AG20443 (cell line): ENCODE data around the gene RNF111.
"Not testable (repeated sequence)": the region's sequence is repeated elsewhere in the genome, so short reads cannot be mapped to it uniquely, and the experiment has no call there.

ENCODE experiments used
- DNase-seq: peaks from one replicate; pipeline ENCODE4 v3.0.0; 2012; ENCODE audit warnings: low spot score, mixed read lengths

RNF111 gene

DNA sequence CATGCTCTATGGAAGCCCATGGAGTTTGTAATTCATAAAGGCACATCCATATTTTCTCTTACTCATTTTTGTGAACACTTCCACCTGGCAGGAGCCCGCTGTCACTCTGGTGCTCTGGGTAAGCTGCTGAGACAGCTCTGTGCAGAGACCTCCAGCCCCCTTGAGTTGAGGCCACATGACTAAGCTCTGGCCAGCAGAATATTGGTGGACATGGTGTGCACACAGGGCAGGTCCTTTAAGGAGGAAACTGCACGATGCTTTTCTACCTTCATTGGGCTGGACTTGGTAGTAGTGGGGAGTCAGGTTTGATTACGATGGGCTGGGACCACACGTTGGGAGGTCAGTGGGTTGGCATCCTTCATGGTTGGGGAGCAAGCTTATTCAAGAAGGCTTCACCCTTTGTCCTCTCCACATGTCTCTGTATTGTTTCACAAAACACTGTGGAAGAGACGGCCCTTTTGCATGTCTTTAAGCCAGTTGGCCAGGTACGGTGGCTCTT is 146.5 kb downstream of the RNF111 start:
- DNase-seq = no peak

DNA sequence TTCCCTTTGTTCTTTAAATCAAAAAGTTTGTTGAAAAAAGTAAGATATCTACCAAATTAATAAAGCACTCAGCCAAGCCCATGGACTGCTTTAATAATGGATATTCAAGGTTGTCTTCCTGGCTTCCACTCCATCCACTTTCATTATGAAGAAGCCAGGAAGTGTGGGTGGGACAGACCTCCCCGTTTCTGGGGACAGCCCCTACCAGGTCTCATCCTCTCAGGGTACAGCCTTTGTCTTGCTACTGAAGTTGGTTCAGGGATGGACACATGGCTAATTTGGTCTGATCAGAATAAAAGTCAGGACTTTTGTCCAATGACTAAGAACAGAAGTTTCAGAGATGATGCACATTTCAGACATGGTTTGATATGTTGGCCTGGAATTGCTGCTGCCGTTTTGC is 150.1 kb downstream of the RNF111 start:
- DNase-seq = no peak

DNA sequence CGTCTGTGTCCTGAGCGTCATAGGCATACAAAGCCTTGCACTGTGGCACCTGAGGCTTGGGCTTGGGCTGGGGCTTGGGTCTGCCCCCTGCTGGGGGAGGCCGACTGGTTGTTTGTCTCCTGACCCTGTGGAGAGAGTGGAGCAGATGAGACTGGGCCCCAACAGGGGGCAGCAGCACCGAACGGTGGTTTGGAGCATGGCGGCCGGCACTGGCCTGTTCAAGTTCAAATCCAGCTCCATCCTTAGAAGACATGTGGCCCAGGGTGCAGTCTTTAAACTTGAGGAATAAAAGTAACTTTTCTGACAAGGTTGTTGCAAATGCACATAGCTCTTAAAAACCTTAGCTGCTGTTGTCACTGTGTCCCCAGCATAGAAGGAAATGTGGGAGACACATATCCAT is 150.8 kb downstream of the RNF111 start:
- peak; percentile 59 for DNase-seq

DNA sequence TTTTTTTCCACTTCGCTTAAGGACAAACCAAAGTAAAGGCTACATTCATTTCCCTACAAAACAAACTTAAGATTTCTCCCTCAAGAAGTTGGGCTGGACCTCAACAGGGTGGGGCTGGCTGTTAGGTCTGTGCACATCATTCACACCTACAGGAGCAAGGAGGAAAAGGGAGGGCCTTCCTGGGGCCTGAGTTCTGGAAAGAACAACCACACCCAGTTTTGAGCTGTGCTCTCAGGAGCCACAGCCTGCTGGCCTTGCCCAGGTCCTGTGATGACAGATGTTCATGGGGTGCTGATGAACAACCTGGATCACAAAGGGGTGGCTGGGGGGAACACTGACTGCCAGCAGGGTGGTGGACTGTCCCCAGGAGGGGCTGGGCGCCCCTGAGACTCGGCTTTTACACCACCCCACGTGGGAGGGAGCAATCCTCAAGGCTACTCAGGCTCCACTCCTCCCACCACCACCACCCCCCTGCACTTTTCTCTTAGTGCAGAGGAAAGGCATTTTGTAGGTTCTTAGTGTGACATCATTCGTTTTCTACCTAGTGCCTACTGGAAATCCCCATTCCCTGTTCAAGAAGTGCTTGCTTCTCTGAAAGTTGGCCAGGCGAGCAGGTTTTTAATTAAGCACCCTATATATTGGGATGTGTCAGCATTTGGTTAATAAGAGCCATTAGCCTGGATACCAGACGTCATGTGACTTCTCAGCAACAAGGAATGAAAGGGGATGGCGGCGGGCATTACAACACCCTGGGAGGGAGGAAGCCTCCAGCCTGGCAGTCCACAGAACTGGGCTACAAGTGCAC is 153.2 kb downstream of the RNF111 start:
- no peak for DNase-seq

DNA sequence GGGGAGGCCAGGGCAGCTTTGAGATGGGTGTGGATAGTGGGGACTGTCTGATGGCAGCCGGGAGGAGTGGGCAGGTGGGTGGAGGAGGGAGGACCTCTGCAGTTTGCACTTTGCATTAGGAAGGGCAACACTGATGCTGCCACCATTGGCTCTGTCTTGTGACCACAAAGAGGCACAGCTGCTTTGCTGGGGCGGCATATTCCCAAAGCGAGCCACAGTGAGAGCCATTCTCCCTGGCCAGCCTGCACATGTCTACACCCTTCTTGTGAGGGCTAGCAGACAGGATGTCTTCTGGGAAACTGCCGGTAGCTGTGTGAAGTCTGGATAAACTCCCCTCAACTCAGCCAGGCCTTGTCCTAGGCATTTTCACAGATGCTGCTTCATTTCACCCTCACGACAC is 155.8 kb downstream of the RNF111 start:
- no peak for DNase-seq

DNA sequence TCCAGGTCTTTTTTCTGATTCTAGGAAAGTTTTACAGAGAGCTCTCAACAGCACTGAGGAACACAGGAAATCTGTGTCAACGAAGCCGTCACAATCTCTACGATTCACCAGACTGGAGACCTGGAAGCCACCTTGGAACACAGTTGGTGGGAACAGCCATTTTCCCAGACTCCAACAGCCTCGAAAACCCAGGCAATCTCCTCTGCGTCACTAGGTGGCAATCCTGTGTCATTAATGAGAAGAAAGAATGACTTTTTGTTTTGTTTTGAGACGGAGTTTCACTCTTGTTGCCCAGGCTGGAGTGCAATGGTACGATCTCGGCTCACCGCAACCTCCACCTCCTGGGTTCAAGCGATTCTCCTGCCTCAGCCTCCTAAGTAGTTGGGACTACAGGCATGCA is 157.1 kb downstream of the RNF111 start:
- DNase-seq = not testable (repeated sequence)
